Gastroesophageal sphincter (tissue), 4 donors: ENCODE results near the gene VTN. TPM values are rescaled to one million over a fixed set of nuclear protein-coding genes. Genes with fewer than 3 reads are reported as not detected.

ENCODE experiments used
- ATAC-seq: fragments of 150-250 bp; one replicate; pipeline ENCODE4 v1.9.1; 2016; ENCODE audit warnings: mild to moderate bottlenecking, moderate library complexity
- H3K27ac ChIP-seq, 4 donors: fragments of 200-600 bp; sonication (generic) in 3 of 4; 1 replicate in 3 of 4; 2 replicates in 1 of 4; pipeline ENCODE4 v1.5.1; 2016 to 2019
- H3K27me3 ChIP-seq: fragments of 200-600 bp; sonication (generic); one replicate; pipeline ENCODE4 v1.5.1; 2019
- H3K36me3 ChIP-seq, 2 donors: fragments of 200-600 bp; sonication (generic); one replicate each; pipeline ENCODE4 v1.5.1; 2019; ENCODE audit warnings: control low read depth in 1 of 2
- H3K4me1 ChIP-seq, 3 donors: fragments of 200-600 bp; sonication (generic); 1 replicate in 2 of 3; 2 replicates in 1 of 3; pipeline ENCODE4 v1.5.1; 2016 to 2019; ENCODE audit warnings: control low read depth in 2 of 3
- H3K4me3 ChIP-seq, 2 donors: fragments of 200-600 bp; sonication (generic); one replicate each; pipeline ENCODE4 v1.5.1; 2019; ENCODE audit warnings: mild to moderate bottlenecking in 1 of 2, moderate library complexity in 1 of 2
- H3K9me3 ChIP-seq, 3 donors: fragments of 200-600 bp; sonication (generic); one replicate each; pipeline ENCODE4 v1.5.1; 2017 to 2019; ENCODE audit warnings: control low read depth in 2 of 3
- EP300 ChIP-seq: sonication (generic); formaldehyde crosslinking; IDR thresholded peaks from one replicate; pipeline ENCODE4 v1.6.1; 2017; ENCODE audit warnings: antibody characterized with exemption, mild to moderate bottlenecking
- POLR2A ChIP-seq, 2 donors: fragments of 450-650 bp; IDR thresholded peaks; one replicate each; pipeline ENCODE4 v1.6.1; 2017; ENCODE audit warnings: antibody characterized with exemption in 2 of 2, mild to moderate bottlenecking in 2 of 2, moderate library complexity in 1 of 2
- POLR2AphosphoS5 ChIP-seq: sonication (generic); formaldehyde crosslinking; IDR thresholded peaks from one replicate; pipeline ENCODE4 v1.6.1; 2017; ENCODE audit warnings: antibody characterized with exemption
- WGBS, 2 donors: methylation state at CpG; one replicate each; pipeline ENCODE4 v1.1.5; 2018; ENCODE audit warnings: low coverage in 1 of 2; 5-methylcytosine and 5-hydroxymethylcytosine counted together
- total RNA-seq, 4 donors: library from RNA; depleted of rRNA; stranded (reverse); fragments of >200 nt; gene quantifications; one replicate each; pipeline ENCODE4 v1.1.0, GENCODE V29; 2016
- TF ChIP-seq, protein P1 (sequence below), 4 experiments: fragments of 200-600 bp in 2 of 4; fragments of 450-650 bp in 2 of 4; sonication (generic) in 1 of 4; IDR thresholded peaks; one replicate each; pipeline ENCODE4 v1.5.1; 2017 to 2019; ENCODE audit warnings: antibody characterized with exemption in 4 of 4, mild to moderate bottlenecking in 2 of 4, moderate library complexity in 2 of 4

Gene VTN, protein sequence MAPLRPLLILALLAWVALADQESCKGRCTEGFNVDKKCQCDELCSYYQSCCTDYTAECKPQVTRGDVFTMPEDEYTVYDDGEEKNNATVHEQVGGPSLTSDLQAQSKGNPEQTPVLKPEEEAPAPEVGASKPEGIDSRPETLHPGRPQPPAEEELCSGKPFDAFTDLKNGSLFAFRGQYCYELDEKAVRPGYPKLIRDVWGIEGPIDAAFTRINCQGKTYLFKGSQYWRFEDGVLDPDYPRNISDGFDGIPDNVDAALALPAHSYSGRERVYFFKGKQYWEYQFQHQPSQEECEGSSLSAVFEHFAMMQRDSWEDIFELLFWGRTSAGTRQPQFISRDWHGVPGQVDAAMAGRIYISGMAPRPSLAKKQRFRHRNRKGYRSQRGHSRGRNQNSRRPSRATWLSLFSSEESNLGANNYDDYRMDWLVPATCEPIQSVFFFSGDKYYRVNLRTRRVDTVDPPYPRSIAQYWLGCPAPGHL
- under 1 TPM in 3 of 4 donors, not detected in 1; 0.27 to 0.47 (median 0.27) TPM for total RNA-seq

- 23 to 34% methylated on average over 2 to 4 of the region's 8 CpGs for WGBS, 2 donors
- TF ChIP-seq EP300 (no peak), POLR2A (IDR thresholded peaks at IDR 0.05) (no peak), POLR2AphosphoS5 (no peak)
- Histone ChIP-seq H3K27ac (peak within 1 kb of the TSS; percentile 29 to 85 (median 84)), H3K4me1 (peaks cover 0 to 36% (median 13%) of the 10 kb centered on the region in 3 donors), H3K36me3 (peaks cover 0 to 16% of the 10 kb centered on the region in 2 donors), H3K27me3 (no peaks in the 10 kb centered on the region), H3K9me3 (no peaks in the 10 kb centered on the region), H3K4me3 (peak within 1 kb of the TSS; percentile 41 to 72)
- ATAC-seq: no peak
These were observed at the start of gene VTN for GRCh38 chr17:28370035-28370743. Gene VTN (minus strand): TSS chr17:28370307. CDS start chr17:28370203, 104 bp downstream.

DNA sequence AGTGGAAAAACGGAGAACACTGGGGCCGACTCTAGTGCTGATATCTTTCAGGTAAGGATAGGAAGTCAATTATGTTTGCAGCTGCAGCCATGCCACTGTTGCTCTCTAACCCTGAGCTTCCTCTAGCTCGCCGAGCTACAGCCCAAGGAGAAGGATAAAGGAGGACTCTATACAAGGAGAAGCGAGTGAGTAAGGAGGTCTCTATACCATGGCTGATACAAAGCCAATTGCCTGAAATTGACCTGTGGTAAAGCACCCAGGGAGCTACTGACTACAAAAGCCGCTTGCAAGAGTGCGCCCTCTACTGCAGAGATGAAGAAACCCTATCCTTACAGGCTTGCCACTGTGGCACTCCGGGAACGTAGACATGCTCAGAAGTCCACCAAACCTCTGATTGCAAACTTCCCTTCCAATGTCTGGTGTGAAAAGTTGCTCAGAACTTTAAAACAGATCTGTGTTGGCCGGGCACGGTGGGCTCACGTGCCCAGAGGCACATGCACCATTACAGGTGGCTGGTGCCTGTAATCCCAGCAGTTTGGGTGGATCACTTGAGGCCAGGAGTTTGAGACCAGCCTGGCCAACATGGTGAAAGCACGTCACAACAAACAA lies 46.7 kb upstream of the VTN start:
- Histone ChIP-seq H3K27ac (no peak overlapping the region), H3K4me1 (no peaks in the 10 kb centered on the region), H3K4me3 (no peak overlapping the region), H3K27me3 (peaks cover 35% of the 10 kb centered on the region), H3K9me3 (no peaks in the 10 kb centered on the region), H3K36me3 (no peaks in the 10 kb centered on the region)
- ATAC-seq: peak; percentile 58
- TF ChIP-seq EP300 (no peak), POLR2A (IDR thresholded peaks at IDR 0.05) (no peak), POLR2AphosphoS5 (no peak)
- TF ChIP-seq, protein P1, sequence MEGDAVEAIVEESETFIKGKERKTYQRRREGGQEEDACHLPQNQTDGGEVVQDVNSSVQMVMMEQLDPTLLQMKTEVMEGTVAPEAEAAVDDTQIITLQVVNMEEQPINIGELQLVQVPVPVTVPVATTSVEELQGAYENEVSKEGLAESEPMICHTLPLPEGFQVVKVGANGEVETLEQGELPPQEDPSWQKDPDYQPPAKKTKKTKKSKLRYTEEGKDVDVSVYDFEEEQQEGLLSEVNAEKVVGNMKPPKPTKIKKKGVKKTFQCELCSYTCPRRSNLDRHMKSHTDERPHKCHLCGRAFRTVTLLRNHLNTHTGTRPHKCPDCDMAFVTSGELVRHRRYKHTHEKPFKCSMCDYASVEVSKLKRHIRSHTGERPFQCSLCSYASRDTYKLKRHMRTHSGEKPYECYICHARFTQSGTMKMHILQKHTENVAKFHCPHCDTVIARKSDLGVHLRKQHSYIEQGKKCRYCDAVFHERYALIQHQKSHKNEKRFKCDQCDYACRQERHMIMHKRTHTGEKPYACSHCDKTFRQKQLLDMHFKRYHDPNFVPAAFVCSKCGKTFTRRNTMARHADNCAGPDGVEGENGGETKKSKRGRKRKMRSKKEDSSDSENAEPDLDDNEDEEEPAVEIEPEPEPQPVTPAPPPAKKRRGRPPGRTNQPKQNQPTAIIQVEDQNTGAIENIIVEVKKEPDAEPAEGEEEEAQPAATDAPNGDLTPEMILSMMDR (IDR thresholded peaks at IDR 0.05): peak in 3 of 4 experiments; percentile 29 to 55 (median 40)
- WGBS, 2 donors: 5 to 36% methylated on average over 6 of the region's 13 CpGs

DNA sequence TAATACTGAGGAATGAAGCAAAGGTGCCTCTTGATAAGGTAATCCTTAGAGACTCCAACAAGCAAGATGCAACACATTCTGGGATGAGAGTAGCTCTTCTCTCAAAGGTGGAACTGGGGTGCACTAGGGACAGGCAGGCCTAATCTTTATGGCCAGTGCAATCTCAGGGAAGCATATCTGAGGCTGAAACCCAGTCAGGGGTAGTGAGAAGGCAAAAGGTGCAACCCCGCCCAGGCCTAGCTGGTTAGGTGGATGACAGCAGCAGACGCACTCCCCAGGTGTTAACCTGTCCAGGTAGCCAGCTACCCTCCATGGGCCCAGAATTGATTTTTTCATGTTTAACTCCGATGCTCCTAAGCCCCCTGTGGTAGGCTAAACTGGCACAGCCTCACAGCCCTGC lies 45.8 kb upstream of the VTN start:
- Histone ChIP-seq H3K27ac (no peak overlapping the region), H3K4me1 (no peaks in the 10 kb centered on the region), H3K4me3 (no peak overlapping the region), H3K9me3 (no peaks in the 10 kb centered on the region), H3K36me3 (no peaks in the 10 kb centered on the region), H3K27me3 (peaks cover 41% of the 10 kb centered on the region)
- WGBS, 2 donors: 89% methylated on average over 3 of the region's 3 CpGs; no CpG with 5 or more reads in 1 of the 2 donors
- TF ChIP-seq EP300 (no peak), POLR2A (IDR thresholded peaks at IDR 0.05) (no peak), POLR2AphosphoS5 (no peak)
- TF ChIP-seq, protein P1 (IDR thresholded peaks at IDR 0.05): no peak
- ATAC-seq: no peak

DNA sequence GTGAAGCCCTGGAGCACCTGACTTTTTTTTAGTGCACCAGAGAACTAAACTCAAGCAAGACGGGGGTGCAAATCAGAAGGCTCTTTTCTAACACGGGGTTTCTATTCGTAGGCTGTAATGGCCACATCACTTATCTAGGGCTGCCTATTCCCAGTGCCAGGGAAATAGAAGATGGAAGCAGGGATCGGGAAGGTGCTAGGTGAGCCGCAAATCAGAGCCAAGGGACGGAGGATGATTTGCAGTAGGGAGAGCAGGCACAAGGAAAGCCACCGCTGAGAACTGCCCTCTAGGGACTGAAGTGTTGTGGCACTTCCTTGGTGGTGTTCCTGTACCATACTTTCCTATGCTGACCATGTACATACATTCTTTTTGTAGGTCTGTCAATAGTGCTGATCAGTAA lies 43.7 kb upstream of the VTN start:
- ATAC-seq: no peak
- WGBS, 2 donors: 59% methylated on average over 7 of the region's 7 CpGs; no CpG with 5 or more reads in 1 of the 2 donors
- no peaks in the 10 kb centered on the region for H3K9me3 ChIP-seq
- peaks cover 31% of the 10 kb centered on the region for H3K27me3 ChIP-seq
- no peaks in the 10 kb centered on the region for H3K36me3 ChIP-seq
- H3K4me3 ChIP-seq: no peak overlapping the region
- no peaks in the 10 kb centered on the region for H3K4me1 ChIP-seq
- TF ChIP-seq, protein P1 (IDR thresholded peaks at IDR 0.05): no peak
- TF ChIP-seq POLR2A (IDR thresholded peaks at IDR 0.05) (no peak), POLR2AphosphoS5 (no peak), EP300 (no peak)
- H3K27ac ChIP-seq: no peak overlapping the region

DNA sequence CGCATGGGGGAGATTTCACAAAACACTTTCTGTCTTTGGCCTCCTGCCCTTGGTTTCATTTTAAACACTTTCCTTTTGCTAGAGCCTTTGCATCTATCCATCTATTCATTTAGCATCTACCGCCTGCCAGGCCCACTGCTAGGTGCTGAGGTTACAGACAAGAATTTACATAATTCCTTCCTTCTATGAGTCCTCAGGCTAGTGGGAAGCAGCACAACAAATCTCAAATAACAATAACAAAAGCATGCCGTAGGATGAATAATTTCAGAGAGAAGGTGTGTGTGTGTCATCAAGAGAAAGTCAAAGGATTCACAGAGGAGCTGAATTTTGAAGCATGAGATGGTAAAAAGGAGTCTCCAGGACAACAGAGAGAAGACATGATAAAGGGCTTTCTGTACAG lies 42.0 kb upstream of the VTN start:
- no peaks in the 10 kb centered on the region for H3K4me1 ChIP-seq
- no peaks in the 10 kb centered on the region for H3K36me3 ChIP-seq
- no peak for ATAC-seq
- H3K4me3 ChIP-seq: no peak overlapping the region
- TF ChIP-seq POLR2AphosphoS5 (no peak), POLR2A (IDR thresholded peaks at IDR 0.05) (no peak), EP300 (no peak)
- TF ChIP-seq, protein P1 (IDR thresholded peaks at IDR 0.05): no peak
- peaks cover 24% of the 10 kb centered on the region for H3K27me3 ChIP-seq
- H3K9me3 ChIP-seq: no peaks in the 10 kb centered on the region
- WGBS, 2 donors: 59 to 83% methylated on average over 2 to 3 of the region's 3 CpGs
- no peak overlapping the region for H3K27ac ChIP-seq
